OCI-LY1 (cell line): ENCODE results near the gene ADAM12.

Experiments
- CTCF ChIP-seq: fragments of 200-600 bp; sonication (generic), shearing (Covaris generic); IDR thresholded peaks from 2 replicates; pipeline ENCODE4 v1.5.1; 2017; ENCODE audit warnings: mild to moderate bottlenecking, antibody characterized with exemption, low read length, moderate library complexity, mixed read lengths
- EZH2 ChIP-seq: fragments of 200-600 bp; sonication (generic), shearing (Covaris generic); IDR thresholded peaks from 2 replicates; pipeline ENCODE4 v1.8.0; 2017; ENCODE audit warnings: borderline replicate concordance, mixed run types, mild to moderate bottlenecking, antibody characterized with exemption, low read length, moderate library complexity, mixed read lengths

- no peak for TF ChIP-seq EZH2
- no peak for TF ChIP-seq CTCF
These were observed 271.1 kb downstream of the ADAM12 start for GRCh38 chr10:126117196-126117595.
